Measurements from ENCODE around the gene YDJC. TPM values are rescaled to one million over a fixed set of nuclear protein-coding genes. Genes with fewer than 3 reads are reported as not detected.

Gene YDJC
- total and polyA plus RNA-seq, 2 of the 13 experiments (the other 11 are each of a cell fraction or from before 2014, with no cell fraction given), result 15.3 to 32.0 TPM

- TF ChIP-seq FOXC1 (CRISPR knock-in tag; IDR thresholded peaks at IDR 0.05; ENCODE audit: borderline replicate concordance), result peak; percentile 89
- TF ChIP-seq ZSCAN12 (CRISPR knock-in tag; IDR thresholded peaks at IDR 0.05), result peak; percentile 76; the same call in 1 of the 2 replicates
- TF ChIP-seq ZBTB44 (CRISPR knock-in tag; IDR thresholded peaks at IDR 0.05), result peak; percentile 84; the same call in 1 of the 2 replicates
- TF ChIP-seq E2F5 (CRISPR knock-in tag; conservative IDR thresholded peaks at IDR 0.05), result no peak; the same call in 1 of the 2 replicates
- no peak for TF ChIP-seq NFRKB (IDR thresholded peaks at IDR 0.05)
- TF ChIP-seq FOXJ3 (CRISPR knock-in tag; IDR thresholded peaks at IDR 0.05; ENCODE audit: borderline replicate concordance), result peak; percentile 72
- no peak for TF ChIP-seq ZKSCAN1 (IDR thresholded peaks at IDR 0.05; ENCODE audit: low read length)
- peak; percentile 27; the same call in 1 of the 2 replicates for TF ChIP-seq MAZ (IDR thresholded peaks at IDR 0.05; ENCODE audit: borderline replicate concordance, low read depth, low read length)
- TF ChIP-seq MAZ (CRISPR knock-in tag; IDR thresholded peaks at IDR 0.05; ENCODE audit: low read depth), result peak; percentile 53
- no peak for TF ChIP-seq RAD51 (IDR thresholded peaks at IDR 0.05; ENCODE audit: borderline replicate concordance)
- peak; percentile 58; the same call in 1 of the 2 replicates for TF ChIP-seq ZNF441 (CRISPR knock-in tag; IDR thresholded peaks at IDR 0.05; ENCODE audit: borderline replicate concordance)
- TF ChIP-seq YEATS4 (CRISPR knock-in tag; IDR thresholded peaks at IDR 0.05; ENCODE audit: borderline replicate concordance), result peak; percentile 96
- TF ChIP-seq NFIB (CRISPR knock-in tag; IDR thresholded peaks at IDR 0.05; ENCODE audit: borderline replicate concordance), result peak; percentile 34; the same call in 1 of the 2 replicates
- 0 out of 2 replicates have a peak, but pooled peaks have one; percentile 63 for TF ChIP-seq ATF3 (CRISPR knock-in tag; IDR thresholded peaks at IDR 0.05)
- peak; percentile 98 for TF ChIP-seq NR0B2 (CRISPR knock-in tag; IDR thresholded peaks at IDR 0.05)
- no peak for TF ChIP-seq PHB2 (IDR thresholded peaks at IDR 0.05; ENCODE audit: partially characterized antibody)
- TF ChIP-seq ZFYVE20 (CRISPR knock-in tag; IDR thresholded peaks at IDR 0.05; ENCODE audit: borderline replicate concordance, low read depth), result peak; percentile 72; the same call in 1 of the 2 replicates
- no peak for TF ChIP-seq RFX5 (IDR thresholded peaks at IDR 0.05; ENCODE audit: low read depth, low read length)
- TF ChIP-seq MBNL3 (CRISPR knock-in tag; conservative IDR thresholded peaks at IDR 0.05), result no peak
- no peak for TF ChIP-seq CC2D1A (CRISPR knock-in tag; IDR thresholded peaks at IDR 0.05)
- TF ChIP-seq POLR2G (IDR thresholded peaks at IDR 0.05; ENCODE audit: low read depth, low read length), result peak; percentile 83
- peak; percentile 37; the same call in 1 of the 2 replicates for TF ChIP-seq DPF2 (CRISPR knock-in tag; IDR thresholded peaks at IDR 0.05; ENCODE audit: borderline replicate concordance, low read depth)
- peak; percentile 88; the same call in 1 of the 2 replicates for TF ChIP-seq ZFP41 (CRISPR knock-in tag; IDR thresholded peaks at IDR 0.05; ENCODE audit: borderline replicate concordance)
- TF ChIP-seq ZNF121 (CRISPR knock-in tag; IDR thresholded peaks at IDR 0.05), result peak; percentile 62; the same call in 1 of the 2 replicates
- peak; percentile 68 for TF ChIP-seq ZNF124 (CRISPR knock-in tag; IDR thresholded peaks at IDR 0.05)
- no peak for TF ChIP-seq HNF4G (IDR thresholded peaks at IDR 0.05; ENCODE audit: borderline replicate concordance, low read depth, low read length)
- 0 out of 2 replicates have a peak, but pooled peaks have one; percentile 32 for TF ChIP-seq HNF4G (CRISPR knock-in tag; IDR thresholded peaks at IDR 0.05; ENCODE audit: borderline replicate concordance, low read depth)
Measured at GRCh38 chr22:21629255-21630149, at the start of gene YDJC (continued).
